H1 (cell line): Measurements from ENCODE around the gene FAM209B. TPM values are rescaled to one million over a fixed set of nuclear protein-coding genes. Genes with fewer than 3 reads are reported as not detected.

Source experiments
- CTCF ChIA-PET: fragments of 300-600 bp; sonication (Branson Sonifier 250); formaldehyde crosslinking; loops from one replicate; lab custom pipeline; 2021; ENCODE audit not compliant: partially characterized antibody; lab: Charles Lee
- POLR2A ChIA-PET: fragments of 300-600 bp; sonication (Branson Sonifier 250); formaldehyde crosslinking; loops from one replicate; lab custom pipeline; 2021; ENCODE audit warnings: inconsistent platforms; ENCODE audit not compliant: partially characterized antibody; lab: Charles Lee
- DNase-seq, 2 experiments: peaks; one replicate each; pipeline versions ENCODE4 v3.0.0 to v3.0.0-alpha.2; 2010 to 2022; ENCODE audit warnings: low spot score in 2 of 2, low read depth in 1 of 2, mixed read lengths in 1 of 2
- FAIRE-seq: peaks from 2 replicates; lab custom pipeline; 2011; peaks lifted over from hg19 to GRCh38; lab: Jason Lieb, UNC
- H2AFZ ChIP-seq: 2 replicates; pipeline ENCODE4 v1.8.1; 2012; ENCODE audit warnings: low read length, inconsistent platforms
- H2AK5ac ChIP-seq: 2 replicates; pipeline ENCODE4 v1.6.1; 2013; ENCODE audit warnings: low read depth, low read length
- H2BK120ac ChIP-seq: replicated peaks from 2 replicates; pipeline ENCODE3; 2013; ENCODE audit warnings: low read depth, low read length, inconsistent platforms
- H2BK12ac ChIP-seq: 2 replicates; pipeline ENCODE4 v1.6.1; 2013; ENCODE audit warnings: low read depth, low read length
- H2BK15ac ChIP-seq: 2 replicates; pipeline ENCODE4 v1.6.1; 2013; ENCODE audit warnings: low read length
- H2BK20ac ChIP-seq: 2 replicates; pipeline ENCODE4 v1.6.1; 2013; ENCODE audit warnings: low read length
- H2BK5ac ChIP-seq: 2 replicates; pipeline ENCODE4 v1.6.1; 2013; ENCODE audit warnings: low read depth, low read length
- H3K14ac ChIP-seq: 2 replicates; pipeline ENCODE4 v1.6.1; 2013; ENCODE audit warnings: inconsistent platforms; ENCODE audit not compliant: insufficient read length
- H3K18ac ChIP-seq: 2 replicates; pipeline ENCODE4 v1.6.1; 2013; ENCODE audit warnings: low read length; ENCODE audit errors: extremely low read depth
- H3K23ac ChIP-seq: 2 replicates; pipeline ENCODE4 v1.6.1; 2013; ENCODE audit warnings: inconsistent platforms; ENCODE audit not compliant: insufficient read length
- H3K23me2 ChIP-seq: 2 replicates; pipeline ENCODE4 v1.6.1; 2013; ENCODE audit warnings: low read depth, low read length
- H3K27ac ChIP-seq: 2 replicates; pipeline ENCODE4 v1.6.1; 2011; ENCODE audit warnings: low read depth, low read length, inconsistent platforms
- H3K27me3 ChIP-seq, 4 experiments: replicated peaks in 1 of 4; 1 replicate in 1 of 4; 2 replicates in 3 of 4; pipeline versions ENCODE4 v1.6.1 to v1.8.1; 2011 to 2013; ENCODE audit warnings: low read length in 3 of 4, mild to moderate bottlenecking in 3 of 4, inconsistent platforms in 2 of 4, mixed read lengths in 2 of 4, moderate library complexity in 1 of 4; ENCODE audit not compliant: control insufficient read depth in 3 of 4, insufficient read depth in 3 of 4; ENCODE audit errors: extremely low read depth in 1 of 4
- H3K36me3 ChIP-seq, 4 experiments: 2 replicates each; pipeline versions ENCODE4 v1.6.1 to v1.8.1; 2011 to 2013; ENCODE audit warnings: mild to moderate bottlenecking in 4 of 4, low read length in 3 of 4, moderate library complexity in 2 of 4, control low read depth in 1 of 4, inconsistent platforms in 1 of 4; ENCODE audit not compliant: insufficient read depth in 4 of 4, control insufficient read depth in 2 of 4
- H3K4ac ChIP-seq: replicated peaks from 2 replicates; pipeline ENCODE3; 2013; ENCODE audit warnings: low read length, low read depth, mixed read lengths, inconsistent platforms; ENCODE audit not compliant: insufficient read length
- H3K4me1 ChIP-seq, 4 experiments: replicated peaks in 1 of 4; 1 replicate in 1 of 4; 2 replicates in 3 of 4; pipeline versions ENCODE4 v1.6.1 to v1.8.1; 2011 to 2013; ENCODE audit warnings: low read length in 3 of 4, inconsistent platforms in 2 of 4, mixed read lengths in 1 of 4; ENCODE audit not compliant: insufficient read depth in 4 of 4, control insufficient read depth in 3 of 4
- H3K4me2 ChIP-seq, 2 experiments: 2 replicates each; pipeline versions ENCODE4 v1.6.1 to v1.8.1; 2011 to 2013; ENCODE audit warnings: low read depth in 2 of 2, low read length in 2 of 2, control low read depth in 1 of 2, inconsistent platforms in 1 of 2, mild to moderate bottlenecking in 1 of 2; ENCODE audit not compliant: insufficient read depth in 1 of 2
- H3K4me3 ChIP-seq, 4 experiments: fragments of 200-600, 300-600 bp in 1 of 4; sonication (generic), shearing (Covaris generic), sonication (Bioruptor Twin) in 1 of 4; 2 replicates each; pipeline versions ENCODE4 v1.5.1 to v1.8.1; 2011 to 2016; ENCODE audit warnings: low read length in 4 of 4, low read depth in 3 of 4, control low read depth in 2 of 4, inconsistent platforms in 2 of 4, mild to moderate bottlenecking in 2 of 4, mixed read lengths in 1 of 4, moderate library complexity in 1 of 4; ENCODE audit not compliant: insufficient read depth in 2 of 4; ENCODE audit errors: extremely low read depth in 1 of 4
- H3K56ac ChIP-seq: replicated peaks from 2 replicates; pipeline ENCODE3; 2013; ENCODE audit warnings: low read depth, mild to moderate bottlenecking, mixed read lengths, low read length, inconsistent platforms; ENCODE audit not compliant: insufficient read length
- H3K79me1 ChIP-seq: 2 replicates; pipeline ENCODE4 v1.6.1; 2013; ENCODE audit warnings: low read depth, low read length, control low read depth
- H3K79me2 ChIP-seq, 2 experiments: 2 replicates each; pipeline versions ENCODE4 v1.6.1 to v1.8.1; 2012 to 2013; ENCODE audit warnings: low read length in 2 of 2, mild to moderate bottlenecking in 2 of 2, inconsistent platforms in 1 of 2; ENCODE audit not compliant: insufficient read depth in 2 of 2, control insufficient read depth in 1 of 2
- H3K9ac ChIP-seq, 4 experiments: replicated peaks in 1 of 4; 1 replicate in 1 of 4; 2 replicates in 3 of 4; pipeline versions ENCODE4 v1.6.1 to v1.8.1; 2011 to 2013; ENCODE audit warnings: low read depth in 3 of 4, low read length in 3 of 4, control low read depth in 2 of 4, mild to moderate bottlenecking in 2 of 4, moderate library complexity in 2 of 4, inconsistent platforms in 1 of 4; ENCODE audit errors: extremely low read depth in 1 of 4
- H3K9me3 ChIP-seq, 2 experiments: 2 replicates each; pipeline versions ENCODE4 v1.6.1 to v1.8.1; 2012 to 2013; ENCODE audit warnings: mild to moderate bottlenecking in 2 of 2, moderate library complexity in 2 of 2, control low read depth in 1 of 2, inconsistent platforms in 1 of 2, low read depth in 1 of 2, low read length in 1 of 2, mixed read lengths in 1 of 2; ENCODE audit not compliant: insufficient read depth in 2 of 2
- H4K20me1 ChIP-seq, 2 experiments: replicated peaks in 1 of 2; 2 replicates each; pipeline versions ENCODE3 to v1.8.1; 2011 to 2013; ENCODE audit warnings: inconsistent platforms in 2 of 2, low read length in 2 of 2, mild to moderate bottlenecking in 1 of 2; ENCODE audit not compliant: insufficient read depth in 2 of 2, control insufficient read depth in 1 of 2
- H4K5ac ChIP-seq: 2 replicates; pipeline ENCODE4 v1.6.1; 2013; ENCODE audit warnings: low read length, low read depth, mixed read lengths, inconsistent platforms; ENCODE audit not compliant: insufficient read length
- H4K8ac ChIP-seq: 2 replicates; pipeline ENCODE4 v1.8.0; 2013; ENCODE audit warnings: mild to moderate bottlenecking, moderate library complexity, low read length, inconsistent platforms; ENCODE audit not compliant: insufficient read depth; ENCODE audit errors: extremely low read depth
- H4K91ac ChIP-seq: replicated peaks from 2 replicates; pipeline ENCODE3; 2013; ENCODE audit warnings: low read length, mixed read lengths, inconsistent platforms; ENCODE audit not compliant: insufficient read length
- CBX8 ChIP-seq: fragments of 300-800, 300-1000 bp; sonication (generic); IDR thresholded peaks from 2 replicates; pipeline ENCODE4 v1.7.1; 2016; ENCODE audit warnings: low read depth, low read length, borderline replicate concordance
- CTBP2 ChIP-seq: IDR thresholded peaks from 2 replicates; pipeline ENCODE4 v1.7.0; 2011; ENCODE audit warnings: borderline replicate concordance, mild to moderate bottlenecking, moderate library complexity, mixed read lengths, low read length; ENCODE audit not compliant: insufficient read depth, insufficient read length
- KDM1A ChIP-seq: fragments of 200-600, 300-600 bp; sonication (generic); IDR thresholded peaks from 2 replicates; pipeline ENCODE4 v1.7.1; 2016; ENCODE audit warnings: mild to moderate bottlenecking, low read length, borderline replicate concordance
- PHF8 ChIP-seq: fragments of 200-600 bp; sonication (generic); conservative IDR thresholded peaks from 2 replicates; pipeline ENCODE4 v1.7.1; 2012; ENCODE audit warnings: low read depth, mild to moderate bottlenecking, inconsistent platforms, low read length, moderate library complexity
- POU5F1 ChIP-seq: IDR thresholded peaks from 2 replicates; pipeline ENCODE4 v1.6.1; 2011; ENCODE audit warnings: low read depth, mild to moderate bottlenecking, low read length, moderate library complexity
- SIRT6 ChIP-seq: IDR thresholded peaks from one replicate; pipeline ENCODE4 v1.7.1; 2012; ENCODE audit warnings: low read length, inconsistent platforms
- TBP ChIP-seq: IDR thresholded peaks from 2 replicates; pipeline ENCODE4 v1.6.1; 2011; ENCODE audit warnings: low read depth, low read length, improper control_type of control experiment
- TEAD4 ChIP-seq: IDR thresholded peaks from 2 replicates; pipeline ENCODE4 v1.6.1; 2012; ENCODE audit warnings: low read depth, low read length, inconsistent platforms, mixed read lengths
- WGBS, 2 experiments: shearing (Covaris generic) in 1 of 2; methylation state at CpG; one replicate each; pipeline versions ENCODE4 v1.1.6 to v1.1.7; 2013 to 2015; ENCODE audit warnings: low lambda C conversion rate in 2 of 2, mixed read lengths in 2 of 2, inconsistent platforms in 1 of 2, low coverage in 1 of 2, missing lambda C conversion rate in 1 of 2; ENCODE audit not compliant: insufficient replicate concordance in 2 of 2, insufficient coverage in 1 of 2, insufficient read length in 1 of 2; ENCODE audit errors: extremely low coverage in 1 of 2, missing lambda C conversion rate in 1 of 2; 5-methylcytosine and 5-hydroxymethylcytosine counted together
- polyA plus RNA-seq, 7 experiments: library from polyadenylated mRNA; depleted of rRNA in 3 of 7; stranded (reverse) in 5 of 7; unstranded in 2 of 7; fragments of >200 nt in 5 of 7; fragments of 200-250 nt in 2 of 7; gene quantifications; 1 replicate in 5 of 7; 2 replicates in 1 of 7; 4 replicates in 1 of 7; pipeline versions ENCODE4 v1.2.1 to v1.2.3, GENCODE V29; 2011 to 2013; ENCODE audit warnings: missing spikeins in 2 of 7, mixed read lengths in 2 of 7
- total RNA-seq: library from RNA; stranded (reverse); fragmentation: NEBNext Ultra II Directional; extraction: Animal tissue kit (Norgen Biotek cat#: 25700); gene quantifications from 2 replicates; pipeline ENCODE4 v1.2.1, GENCODE V29; 2021

FAM209B gene
- total and polyA plus RNA-seq, 2 of the 8 experiments (the other 6 are each of a cell fraction or from before 2014, with no cell fraction given), result 0.29 TPM; not detected in 1

- Histone ChIP-seq H3K23ac (no peak overlapping the region), H3K4me3 (no peak overlapping the region), H2AK5ac (no peak overlapping the region), H3K9me3 (no peaks in the 10 kb centered on the region), H3K27ac (no peak overlapping the region), H3K18ac (no peak overlapping the region), H3K36me3 (no peaks in the 10 kb centered on the region), H3K56ac (no peak overlapping the region), H4K20me1 (no peaks in the 10 kb centered on the region), H3K4me2 (no peak overlapping the region), H2BK15ac (no peak overlapping the region), H2BK20ac (no peak overlapping the region), H2BK5ac (no peak overlapping the region), H3K23me2 (no peaks in the 10 kb centered on the region), H4K91ac (no peak overlapping the region), H2BK12ac (peak overlapping the region; percentile 50; the same call in 1 of the 2 replicates), H2AFZ (no peak overlapping the region), H3K79me1 (no peaks in the 10 kb centered on the region; the same call in 1 of the 2 replicates), H4K5ac (no peak overlapping the region), H4K8ac (no peak overlapping the region), H3K4ac (no peak overlapping the region), H3K27me3 (no peaks in the 10 kb centered on the region; a peak in 1 of 7 replicates), H3K79me2 (no peaks in the 10 kb centered on the region), H2BK120ac (no peak overlapping the region), H3K14ac (no peak overlapping the region), H3K4me1 (no peaks in the 10 kb centered on the region; a peak in 1 of 7 replicates), H3K9ac (no peak overlapping the region)
- no peak for TF ChIP-seq POU5F1
- TF ChIP-seq PHF8, result no peak
- TF ChIP-seq CTBP2, result no peak
- TF ChIP-seq CBX8, result no peak
- TF ChIP-seq KDM1A, result no peak
- TF ChIP-seq TEAD4, result no peak
- TF ChIP-seq SIRT6, result no peak
- TF ChIP-seq TBP, result no peak
- 97% methylated on average over 7 of the region's 9 CpGs; no CpG with 5 or more reads in 1 of the 2 experiments for WGBS, 2 experiments
- ChIA-PET POLR2A (interaction anchor here (0.8 kb wide), 1 partner anchor 10 kb away, joined by 3 read pairs; no protein-coding TSS in a partner anchor), CTCF (interaction anchor here (0.7 to 7.8 kb wide), 6 partner anchors 9 to 486 kb away, joined by 3 to 95 read pairs (median 4); no protein-coding TSS in a partner anchor)
- FAIRE-seq, result no peak
- no peak for DNase-seq
Measured at GRCh38 chr20:56575157-56575556, 42.1 kb downstream of the FAM209B start.
